HFFc6 (cell line): ENCODE results near the gene OR4N5. TPM values are rescaled to one million over a fixed set of nuclear protein-coding genes. Genes with fewer than 3 reads are reported as not detected.

ENCODE experiments used
- DNase-seq: peaks from one replicate; pipeline ENCODE4 v3.0.0-alpha.2; 2018
- H3K27ac Mint-ChIP-seq: 2 replicates; pipeline ENCODE4 v1.8.0; 2020; ENCODE audit warnings: mild to moderate bottlenecking, mixed read lengths
- H3K27me3 Mint-ChIP-seq: 2 replicates; pipeline ENCODE4 v1.8.0; 2021; ENCODE audit warnings: mild to moderate bottlenecking, moderate library complexity, mixed read lengths; ENCODE audit not compliant: insufficient read depth
- H3K36me3 Mint-ChIP-seq: 2 replicates; pipeline ENCODE4 v1.8.0; 2021; ENCODE audit warnings: low read depth, mixed read lengths
- H3K4me1 Mint-ChIP-seq: 2 replicates; pipeline ENCODE4 v1.8.0; 2020; ENCODE audit warnings: low read depth, mixed read lengths
- H3K4me3 Mint-ChIP-seq: 2 replicates; pipeline ENCODE4 v1.8.0; 2020; ENCODE audit warnings: mild to moderate bottlenecking, moderate library complexity, mixed read lengths
- H3K9me3 Mint-ChIP-seq: 2 replicates; pipeline ENCODE4 v1.8.0; 2020; ENCODE audit warnings: mild to moderate bottlenecking, mixed read lengths
- CTCF ChIP-seq: fragments of 200-600 bp; sonication (generic); IDR thresholded peaks from 2 replicates; pipeline ENCODE4 v1.5.0; 2021; ENCODE audit warnings: antibody characterized with exemption, mild to moderate bottlenecking
- total RNA-seq, 6 experiments: library from RNA; stranded (reverse); fragmentation: NEBNext Ultra II Directional; extraction: Animal tissue kit (Norgen Biotek cat#: 25700); gene quantifications; 2 replicates in 1 of 6; 3 replicates in 5 of 6; pipeline ENCODE4 v1.2.3, GENCODE V29; 2021

Gene OR4N5
- total RNA-seq, 6 experiments from 2014 or later = not detected

GRCh38 chr14:20176330-20176729 is 37.7 kb downstream of the OR4N5 start:
- H3K4me3 Mint-ChIP-seq = no peak overlapping the region
- TF ChIP-seq CTCF = no peak
- no peaks in the 10 kb centered on the region for H3K4me1 Mint-ChIP-seq
- no peaks in the 10 kb centered on the region for H3K27me3 Mint-ChIP-seq
- 0 out of 2 replicates have a peak, but pooled peaks cover 5% of the 10 kb centered on the region for H3K36me3 Mint-ChIP-seq
- H3K9me3 Mint-ChIP-seq = peaks cover 17% of the 10 kb centered on the region
- no peak for DNase-seq
- H3K27ac Mint-ChIP-seq = no peak overlapping the region

- no peak overlapping the region for H3K4me3 Mint-ChIP-seq
- TF ChIP-seq CTCF = no peak
- H3K9me3 Mint-ChIP-seq = peaks cover 21% of the 10 kb centered on the region
- H3K36me3 Mint-ChIP-seq = 0 out of 2 replicates have a peak, but pooled peaks cover 5% of the 10 kb centered on the region
- H3K4me1 Mint-ChIP-seq = 0 out of 2 replicates have a peak, but pooled peaks cover 6% of the 10 kb centered on the region
- H3K27ac Mint-ChIP-seq = no peak overlapping the region
- H3K27me3 Mint-ChIP-seq = no peaks in the 10 kb centered on the region; the same call in 1 of the 2 replicates
- DNase-seq = no peak
Observed at GRCh38 chr14:20177433-20177974, 38.9 kb downstream of the OR4N5 start.

DNA sequence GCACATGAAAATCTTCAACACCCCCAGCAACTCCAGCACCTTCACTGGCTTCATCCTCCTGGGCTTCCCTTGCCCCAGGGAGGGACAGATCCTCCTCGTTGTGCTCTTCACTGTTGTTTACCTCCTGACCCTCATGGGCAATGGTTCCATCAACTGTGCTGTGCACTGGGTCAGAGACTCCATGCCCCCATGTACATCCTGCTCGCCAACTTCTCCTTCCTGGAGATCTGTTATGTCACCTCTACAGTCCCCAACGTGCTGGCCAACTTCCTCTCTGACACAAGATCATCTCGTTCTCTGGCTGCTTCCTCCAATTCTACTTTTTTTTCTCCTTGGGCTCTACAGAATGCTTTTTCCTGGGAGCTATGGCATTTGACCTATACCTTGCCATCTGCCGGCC is 40.6 kb downstream of the OR4N5 start:
- TF ChIP-seq CTCF = no peak
- Mint-ChIP-seq H3K27ac (no peak overlapping the region), H3K4me3 (no peak overlapping the region), H3K4me1 (0 out of 2 replicates have a peak, but pooled peaks cover 6% of the 10 kb centered on the region), H3K9me3 (peaks cover 21% of the 10 kb centered on the region), H3K36me3 (0 out of 2 replicates have a peak, but pooled peaks cover 5% of the 10 kb centered on the region), H3K27me3 (no peaks in the 10 kb centered on the region; the same call in 1 of the 2 replicates)
- DNase-seq = no peak

- no peak for TF ChIP-seq CTCF
- H3K27ac Mint-ChIP-seq = no peak overlapping the region
- 0 out of 2 replicates have a peak, but pooled peaks cover 6% of the 10 kb centered on the region for H3K4me1 Mint-ChIP-seq
- peaks cover 21% of the 10 kb centered on the region for H3K9me3 Mint-ChIP-seq
- H3K36me3 Mint-ChIP-seq = 0 out of 2 replicates have a peak, but pooled peaks cover 5% of the 10 kb centered on the region
- no peaks in the 10 kb centered on the region; the same call in 1 of the 2 replicates for H3K27me3 Mint-ChIP-seq
- no peak for DNase-seq
- no peak overlapping the region for H3K4me3 Mint-ChIP-seq
Observed at GRCh38 chr14:20179880-20180279, 41.3 kb downstream of the OR4N5 start.

- H3K27ac Mint-ChIP-seq = no peak overlapping the region
- no peaks in the 10 kb centered on the region; the same call in 1 of the 2 replicates for H3K27me3 Mint-ChIP-seq
- 0 out of 2 replicates have a peak, but pooled peaks cover 6% of the 10 kb centered on the region for H3K4me1 Mint-ChIP-seq
- no peak overlapping the region for H3K4me3 Mint-ChIP-seq
- no peak for TF ChIP-seq CTCF
- no peak for DNase-seq
- peaks cover 19% of the 10 kb centered on the region for H3K9me3 Mint-ChIP-seq
- H3K36me3 Mint-ChIP-seq = 0 out of 2 replicates have a peak, but pooled peaks cover 5% of the 10 kb centered on the region
Observed at GRCh38 chr14:20180486-20180885, 41.9 kb downstream of the OR4N5 start.
